NB4 (cell line): Measurements from ENCODE around the gene OPA1.

ENCODE experiments used
- CTCF ChIP-seq: IDR thresholded peaks from one replicate; pipeline ENCODE4 v1.5.1; 2012; ENCODE audit warnings: low read depth, low read length
- POLR2A ChIP-seq: IDR thresholded peaks from 2 replicates; pipeline ENCODE4 v1.6.1; 2011; ENCODE audit warnings: mild to moderate bottlenecking; ENCODE audit not compliant: insufficient read length; ENCODE audit errors: extremely low read depth

- TF ChIP-seq POLR2A (no peak), CTCF (no peak)
Measured at GRCh38 chr3:193714523-193715137, 121.6 kb downstream of the OPA1 start.
